Mesenchymal stem cell (in vitro differentiated cells and primary cell): ENCODE measurements around the gene TXNDC15.
"Not testable (repeated sequence)": the region's sequence is repeated elsewhere in the genome, so short reads cannot be mapped to it uniquely, and the experiment has no call there.

ENCODE experiments used
- DNase-seq: peaks from one replicate; pipeline ENCODE4 v3.0.0-alpha.2; 2013
- H2AFZ ChIP-seq: one replicate; pipeline ENCODE4 v1.6.1; 2013; ENCODE audit warnings: low read depth, mild to moderate bottlenecking, control low read depth, inconsistent platforms, low read length, moderate library complexity
- H2AK5ac ChIP-seq: 2 replicates; pipeline ENCODE4 v1.6.1; 2013; ENCODE audit warnings: low read length, moderate library complexity, mild to moderate bottlenecking, inconsistent platforms; ENCODE audit not compliant: severe bottlenecking
- H2BK120ac ChIP-seq: one replicate; pipeline ENCODE4 v1.6.1; 2013; ENCODE audit warnings: low read depth, mild to moderate bottlenecking, inconsistent platforms, low read length, moderate library complexity
- H2BK12ac ChIP-seq, 2 experiments: one replicate each; pipeline ENCODE4 v1.6.1; 2013; ENCODE audit warnings: inconsistent platforms in 2 of 2, low read length in 2 of 2, mild to moderate bottlenecking in 2 of 2, moderate library complexity in 2 of 2, control low read depth in 1 of 2
- H2BK15ac ChIP-seq: one replicate; pipeline ENCODE4 v1.6.1; 2013; ENCODE audit warnings: mild to moderate bottlenecking, low read depth, inconsistent platforms; ENCODE audit not compliant: poor library complexity, severe bottlenecking
- H2BK5ac ChIP-seq: 2 replicates; pipeline ENCODE4 v1.6.1; 2013; ENCODE audit warnings: low read depth, mild to moderate bottlenecking, low read length, control low read depth, inconsistent platforms; ENCODE audit not compliant: poor library complexity, severe bottlenecking
- H3K14ac ChIP-seq, 2 experiments: one replicate each; pipeline ENCODE4 v1.6.1; 2013; ENCODE audit warnings: inconsistent platforms in 2 of 2, low read length in 2 of 2, control low read depth in 1 of 2, mild to moderate bottlenecking in 1 of 2, moderate library complexity in 1 of 2
- H3K18ac ChIP-seq, 2 experiments: one replicate each; pipeline ENCODE4 v1.6.1; 2013; ENCODE audit warnings: inconsistent platforms in 2 of 2, low read length in 2 of 2, control low read depth in 1 of 2, low read depth in 1 of 2, mild to moderate bottlenecking in 1 of 2
- H3K23ac ChIP-seq, 2 experiments: one replicate each; pipeline ENCODE4 v1.6.1; 2013; ENCODE audit warnings: inconsistent platforms in 2 of 2, low read length in 2 of 2, mild to moderate bottlenecking in 2 of 2, moderate library complexity in 2 of 2, control low read depth in 1 of 2
- H3K27ac ChIP-seq: 2 replicates; pipeline ENCODE4 v1.5.1; 2013; ENCODE audit warnings: mild to moderate bottlenecking, moderate library complexity, low read length, control low read depth, inconsistent platforms; ENCODE audit not compliant: poor library complexity, severe bottlenecking
- H3K27me3 ChIP-seq, 2 experiments: 2 replicates each; pipeline versions ENCODE4 v1.6.1 to v1.7.0; 2013; ENCODE audit warnings: low read length in 2 of 2, mild to moderate bottlenecking in 2 of 2, moderate library complexity in 2 of 2, control low read depth in 1 of 2, inconsistent platforms in 1 of 2; ENCODE audit not compliant: control insufficient read depth in 1 of 2, insufficient read depth in 1 of 2
- H3K36me3 ChIP-seq, 2 experiments: 2 replicates each; pipeline versions ENCODE4 v1.6.1 to v1.7.0; 2013; ENCODE audit warnings: low read length in 2 of 2, control low read depth in 1 of 2, inconsistent platforms in 1 of 2, low read depth in 1 of 2, mild to moderate bottlenecking in 1 of 2; ENCODE audit not compliant: insufficient read depth in 2 of 2, control insufficient read depth in 1 of 2
- H3K4ac ChIP-seq, 2 experiments: one replicate each; pipeline ENCODE4 v1.6.1; 2013; ENCODE audit warnings: inconsistent platforms in 2 of 2, low read length in 2 of 2, mild to moderate bottlenecking in 2 of 2, moderate library complexity in 2 of 2, control low read depth in 1 of 2, low read depth in 1 of 2
- H3K4me1 ChIP-seq: 2 replicates; pipeline ENCODE4 v1.6.1; 2013; ENCODE audit warnings: low read depth, low read length, control low read depth; ENCODE audit not compliant: control insufficient read depth, insufficient read depth
- H3K4me2 ChIP-seq: 2 replicates; pipeline ENCODE4 v1.6.1; 2013; ENCODE audit warnings: low read length, mild to moderate bottlenecking, inconsistent platforms; ENCODE audit not compliant: poor library complexity, severe bottlenecking
- H3K4me3 ChIP-seq, 2 experiments: 2 replicates each; pipeline versions ENCODE4 v1.5.1 to v1.7.0; 2013; ENCODE audit warnings: low read length in 2 of 2, mild to moderate bottlenecking in 2 of 2, control low read depth in 1 of 2, low read depth in 1 of 2; ENCODE audit not compliant: insufficient read depth in 1 of 2
- H3K79me1 ChIP-seq: replicated peaks from 2 replicates; pipeline ENCODE4 v1.6.1; 2013; ENCODE audit warnings: mild to moderate bottlenecking, control low read depth, low read length, inconsistent platforms; ENCODE audit not compliant: poor library complexity, severe bottlenecking
- H3K9ac ChIP-seq: 2 replicates; pipeline ENCODE4 v1.7.0; 2013; ENCODE audit warnings: mild to moderate bottlenecking, low read length, moderate library complexity
- H3K9me3 ChIP-seq: 2 replicates; pipeline ENCODE4 v1.7.0; 2013; ENCODE audit warnings: mild to moderate bottlenecking, low read length; ENCODE audit not compliant: control insufficient read depth
- H4K8ac ChIP-seq: one replicate; pipeline ENCODE4 v1.6.1; 2013; ENCODE audit warnings: inconsistent platforms, mild to moderate bottlenecking, low read length, moderate library complexity
- H4K91ac ChIP-seq: one replicate; pipeline ENCODE4 v1.6.1; 2013; ENCODE audit warnings: mild to moderate bottlenecking, low read length, inconsistent platforms
- WGBS: methylation state at CpG from one replicate; pipeline ENCODE4 v1.1.7; 2013; ENCODE audit warnings: mixed read lengths; 5-methylcytosine and 5-hydroxymethylcytosine counted together

Gene TXNDC15

DNA sequence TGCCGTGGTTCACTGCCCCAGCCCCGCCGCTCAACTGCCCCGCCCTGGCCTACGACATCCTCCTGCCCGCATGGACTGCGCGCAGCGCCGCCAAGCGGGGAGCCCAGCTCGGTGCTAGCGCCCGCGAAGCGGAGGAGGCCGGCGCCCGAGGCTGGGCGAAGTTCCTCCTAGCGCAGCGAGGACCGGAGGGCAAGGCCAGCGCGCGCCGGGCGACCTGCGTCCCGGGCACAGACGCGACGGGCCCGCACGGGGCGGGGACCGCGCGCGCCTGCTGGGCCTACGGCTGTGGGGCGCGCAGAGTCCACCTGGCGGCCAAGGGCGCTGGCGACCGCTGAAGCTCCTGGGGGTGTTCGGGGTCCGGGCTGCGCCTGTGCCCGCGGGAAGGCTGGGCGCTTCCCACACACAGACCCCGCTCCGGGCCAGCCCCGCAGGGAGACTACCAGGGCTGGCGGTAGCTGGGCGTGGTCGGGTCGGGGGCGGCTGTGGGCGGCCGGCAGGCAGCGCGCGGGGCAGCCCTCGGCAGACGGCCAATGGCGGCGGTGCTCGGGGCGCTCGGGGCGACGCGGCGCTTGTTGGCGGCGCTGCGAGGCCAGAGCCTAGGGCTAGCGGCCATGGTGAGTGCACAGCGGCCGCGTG is 30.6 kb downstream of the TXNDC15 start, which contains the start of gene PCBD2:
TSS of gene PCBD2 (plus strand) at position 522 of the 636 bp plus-strand sequence. CDS start at position 531, 9 bp downstream.
- Histone ChIP-seq H3K4me3 (peak within 1 kb of the TSS; percentile 80 to 93), H3K18ac (peak within 1 kb of the TSS; percentile 96 to 98), H3K14ac (peak within 1 kb of the TSS; percentile 57 to 97), H3K9ac (peak within 1 kb of the TSS; percentile 97), H2AFZ (peak within 1 kb of the TSS; percentile 86), H2BK5ac (peak within 1 kb of the TSS; percentile 90), H3K4ac (peak within 1 kb of the TSS; percentile 75 to 87), H3K9me3 (no peaks in the 10 kb centered on the region), H3K27ac (peak within 1 kb of the TSS; percentile 99), H3K23ac (peak within 1 kb of the TSS in 1 of 2 experiments; percentile 93), H4K91ac (peak within 1 kb of the TSS; percentile 97), H2AK5ac (peak within 1 kb of the TSS; percentile 86), H3K4me2 (peak within 1 kb of the TSS; percentile 84), H3K27me3 (no peaks in the 10 kb centered on the region), H3K36me3 (peaks cover 6 to 22% of the 10 kb centered on the region in 2 experiments), H2BK15ac (peak within 1 kb of the TSS; percentile 83), H2BK12ac (peak within 1 kb of the TSS in 1 of 2 experiments; percentile 95), H4K8ac (peak within 1 kb of the TSS; percentile 99), H2BK120ac (peak within 1 kb of the TSS; percentile 95), H3K79me1 (peaks cover 15% of the 10 kb centered on the region), H3K4me1 (peaks cover 3% of the 10 kb centered on the region)
- DNase-seq: peak; percentile 88
- under 1% methylated on average over 45 of the region's 84 CpGs for WGBS

DNA sequence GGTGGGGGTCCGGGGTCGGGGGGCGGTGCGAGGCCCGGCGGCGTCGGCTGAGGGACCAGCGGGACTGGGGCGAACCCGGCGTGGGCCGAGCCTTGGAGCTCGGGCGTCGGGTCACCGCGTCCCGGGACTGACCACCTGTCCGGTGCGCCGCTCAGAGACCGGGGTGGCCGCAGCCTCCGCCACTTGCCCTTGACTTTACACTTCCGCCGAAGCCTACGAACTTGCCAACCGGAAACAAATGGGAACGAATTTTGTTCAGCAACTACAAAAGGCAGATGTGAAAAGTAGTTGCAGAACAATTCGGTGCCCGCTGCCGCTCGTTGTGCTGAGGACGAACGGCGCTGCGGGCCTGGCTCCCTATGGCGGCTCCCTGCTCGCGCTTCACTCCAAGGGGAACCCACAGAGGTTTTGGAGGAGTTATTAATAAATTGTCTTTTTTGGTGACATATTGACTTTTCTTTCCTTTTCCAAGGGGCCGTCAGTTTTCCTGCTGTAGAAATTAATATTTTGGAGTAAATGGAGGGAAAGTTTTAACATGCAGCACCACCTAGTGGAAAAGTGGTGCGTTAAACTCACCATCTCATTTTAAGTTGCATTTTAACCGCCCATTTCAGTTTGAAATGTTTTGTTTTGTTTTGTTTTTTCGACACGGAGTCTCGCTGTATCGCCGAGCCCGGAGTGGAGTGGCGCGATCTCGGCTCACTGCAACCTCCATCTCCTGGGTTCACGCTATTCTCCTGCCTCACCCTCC is 31.2 kb downstream of the TXNDC15 start:
- Histone ChIP-seq H3K23ac (no peak overlapping the region), H4K8ac (peak overlapping the region; percentile 99), H3K9ac (peak overlapping the region; percentile 97), H2BK12ac (no peak overlapping the region), H3K14ac (peak overlapping the region; percentile 57 to 97), H3K4me1 (peaks cover 4% of the 10 kb centered on the region), H3K4me2 (peak overlapping the region; percentile 84), H3K4me3 (peak overlapping the region; percentile 80 to 93), H2BK5ac (no peak overlapping the region), H3K18ac (peak overlapping the region; percentile 79 to 98), H2AK5ac (no peak overlapping the region), H4K91ac (peak overlapping the region; percentile 97), H2BK120ac (peak overlapping the region; percentile 95), H3K27me3 (no peaks in the 10 kb centered on the region), H2BK15ac (peak overlapping the region; percentile 26), H3K36me3 (peaks cover 6 to 21% of the 10 kb centered on the region in 2 experiments), H3K4ac (peak overlapping the region in 1 of 2 experiments; percentile 75), H3K79me1 (peaks cover 15% of the 10 kb centered on the region), H3K27ac (peak overlapping the region; percentile 67), H2AFZ (peak overlapping the region; percentile 84), H3K9me3 (no peaks in the 10 kb centered on the region)
- 2% methylated on average over 44 of the region's 54 CpGs for WGBS
- peak; percentile 75 for DNase-seq

DNA sequence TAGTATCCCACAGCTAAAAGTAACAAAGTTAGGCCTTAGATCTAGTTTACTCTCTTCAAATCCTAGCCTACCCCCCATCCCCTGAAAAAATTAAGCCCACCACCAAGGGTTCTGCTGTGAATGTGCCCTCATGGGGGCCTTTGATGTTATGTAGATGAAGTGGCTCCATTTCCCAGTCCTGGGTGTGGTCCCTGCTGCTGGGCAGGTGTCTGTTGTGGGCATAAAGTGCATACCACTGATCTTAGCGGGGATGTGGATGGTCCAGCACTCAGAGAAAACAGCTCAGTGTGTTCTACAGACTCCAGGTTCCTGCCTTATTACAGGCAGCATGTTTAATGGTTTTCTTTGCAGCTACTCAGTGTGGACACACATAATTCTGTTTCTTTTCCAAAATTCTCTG is 32.6 kb downstream of the TXNDC15 start:
- H2AFZ ChIP-seq: no peak overlapping the region
- H4K8ac ChIP-seq: no peak overlapping the region
- no peak overlapping the region for H2BK120ac ChIP-seq
- peaks cover 5 to 25% of the 10 kb centered on the region in 2 experiments for H3K36me3 ChIP-seq
- H3K27ac ChIP-seq: no peak overlapping the region
- no peak for DNase-seq
- H3K79me1 ChIP-seq: peaks cover 15% of the 10 kb centered on the region
- H2AK5ac ChIP-seq: no peak overlapping the region
- no peak overlapping the region for H2BK5ac ChIP-seq
- H3K23ac ChIP-seq: no peak overlapping the region
- no peak overlapping the region for H3K4me3 ChIP-seq
- no peak overlapping the region for H2BK15ac ChIP-seq
- no peak overlapping the region for H3K14ac ChIP-seq
- H2BK12ac ChIP-seq: no peak overlapping the region
- no peak overlapping the region for H3K4ac ChIP-seq
- H3K4me2 ChIP-seq: no peak overlapping the region
- 85% methylated on average over 1 of the region's 1 CpG for WGBS
- no peaks in the 10 kb centered on the region for H3K9me3 ChIP-seq
- peak overlapping the region; percentile 97 for H3K9ac ChIP-seq
- no peak overlapping the region for H4K91ac ChIP-seq
- H3K27me3 ChIP-seq: no peaks in the 10 kb centered on the region
- H3K4me1 ChIP-seq: peaks cover 4% of the 10 kb centered on the region
- H3K18ac ChIP-seq: no peak overlapping the region

DNA sequence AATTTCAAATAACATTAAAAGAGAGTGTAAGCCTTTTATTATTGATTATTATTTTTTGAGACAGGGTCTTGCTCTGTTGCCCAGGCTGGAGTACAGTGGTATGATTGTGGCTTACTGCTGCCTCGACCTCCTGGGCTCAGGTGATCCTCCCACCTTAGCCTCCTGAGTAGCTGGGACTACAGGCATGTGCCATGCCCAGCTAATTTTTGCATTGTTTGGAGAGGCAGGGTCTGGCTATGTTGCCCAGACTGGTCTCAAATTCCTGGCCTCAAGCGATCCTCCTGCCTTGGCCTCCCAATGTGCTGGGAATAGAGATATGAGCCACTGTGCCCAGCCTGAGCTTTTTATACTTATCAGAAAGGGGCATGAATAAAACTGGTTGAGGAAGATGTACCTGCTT is 36.6 kb downstream of the TXNDC15 start:
- H2BK15ac ChIP-seq: not testable (repeated sequence)

More for the DNA sequence above, 36.6 kb downstream of the TXNDC15 start:
- H3K9ac ChIP-seq, H2AFZ ChIP-seq, H2BK5ac ChIP-seq, DNase-seq, H3K4me2 ChIP-seq, H3K27me3 ChIP-seq, H3K14ac ChIP-seq, H3K18ac ChIP-seq, H4K8ac ChIP-seq, H4K91ac ChIP-seq, H3K9me3 ChIP-seq, H3K4me3 ChIP-seq, H3K4me1 ChIP-seq, H3K4ac ChIP-seq, H2AK5ac ChIP-seq, H2BK120ac ChIP-seq, H3K23ac ChIP-seq, H3K27ac ChIP-seq, H2BK12ac ChIP-seq: not testable (repeated sequence)
- WGBS: 95% methylated on average over 2 of the region's 2 CpGs
- Histone ChIP-seq H3K79me1 (peaks cover 28% of the 10 kb centered on the region), H3K36me3 (peaks cover 17 to 49% of the 10 kb centered on the region in 2 experiments)
